Amniotic epithelial cell (primary cell): ENCODE measurements around the gene LANCL2.

Source experiments
- DNase-seq: peaks from one replicate; pipeline ENCODE4 v3.0.0-alpha.2; 2010; ENCODE audit warnings: low read depth

LANCL2 gene

DNA sequence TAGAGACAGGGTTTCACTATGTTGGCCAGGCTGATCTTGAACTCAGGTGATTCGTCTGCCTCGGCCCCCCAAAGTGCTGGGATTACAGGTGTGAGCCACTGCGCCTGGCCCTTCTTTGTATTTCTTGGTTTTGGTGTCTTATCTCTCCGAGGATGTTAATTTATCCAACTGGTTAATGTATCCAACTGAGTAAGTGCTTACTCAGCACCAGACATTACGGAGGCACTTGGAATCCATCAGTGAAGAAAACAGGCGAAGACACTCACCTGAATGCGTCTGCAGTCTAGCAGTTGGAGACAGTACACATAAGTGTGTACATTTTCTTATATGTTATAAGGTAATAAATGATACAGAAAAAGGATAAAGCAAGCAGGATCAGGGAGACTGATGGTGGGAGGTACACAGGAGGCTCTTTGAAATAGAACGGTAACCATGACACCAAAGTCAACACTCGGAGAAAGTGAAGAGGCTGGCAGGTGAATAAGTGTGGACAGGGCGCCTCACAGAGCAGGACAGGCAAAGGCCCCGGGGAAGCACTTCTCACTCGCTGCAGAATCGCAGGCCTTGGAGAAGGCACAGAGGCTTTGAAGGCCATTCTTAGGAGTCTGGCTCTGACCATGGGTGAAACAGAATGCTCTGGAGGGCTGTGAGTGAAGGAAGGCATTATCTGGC is 73.1 kb downstream of the LANCL2 start:
- no peak for DNase-seq

DNA sequence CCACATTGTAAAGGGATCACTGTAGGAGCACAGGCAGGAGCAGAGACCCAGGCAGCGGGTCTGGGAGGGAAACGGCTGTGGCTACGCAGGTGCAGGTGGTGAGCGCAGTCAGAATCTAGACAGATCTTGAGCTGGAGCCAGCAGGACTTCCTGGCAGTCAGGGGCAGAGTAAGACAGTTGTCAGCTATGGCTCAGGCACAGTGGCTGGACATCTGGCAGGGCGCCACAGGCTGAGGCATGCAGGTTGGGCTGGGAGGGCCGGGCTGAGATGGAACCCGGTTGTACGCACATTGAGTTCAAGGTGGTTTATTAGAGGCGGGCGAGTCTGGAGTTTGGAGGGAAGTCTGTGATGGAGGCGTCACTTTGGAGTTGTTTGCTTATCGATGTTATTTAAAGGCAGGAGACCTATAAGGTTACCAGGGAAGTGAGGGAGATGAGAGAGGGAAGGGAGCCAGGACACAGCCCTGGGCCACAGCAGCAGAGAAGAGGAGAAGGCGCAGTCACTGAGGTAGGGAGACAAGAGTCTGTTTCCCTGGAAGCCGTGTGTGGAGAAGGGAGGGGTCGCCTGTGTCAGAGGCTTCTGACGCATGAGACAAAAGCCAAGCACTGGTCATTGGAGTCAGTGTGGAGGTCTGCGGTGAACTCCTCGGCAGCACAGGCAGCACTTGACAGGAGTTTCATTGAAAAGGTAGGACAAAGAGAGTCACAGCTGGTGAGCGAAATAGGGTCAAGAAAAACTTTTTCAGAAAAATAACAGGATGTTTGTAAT is 73.8 kb downstream of the LANCL2 start:
- DNase-seq = no peak

DNA sequence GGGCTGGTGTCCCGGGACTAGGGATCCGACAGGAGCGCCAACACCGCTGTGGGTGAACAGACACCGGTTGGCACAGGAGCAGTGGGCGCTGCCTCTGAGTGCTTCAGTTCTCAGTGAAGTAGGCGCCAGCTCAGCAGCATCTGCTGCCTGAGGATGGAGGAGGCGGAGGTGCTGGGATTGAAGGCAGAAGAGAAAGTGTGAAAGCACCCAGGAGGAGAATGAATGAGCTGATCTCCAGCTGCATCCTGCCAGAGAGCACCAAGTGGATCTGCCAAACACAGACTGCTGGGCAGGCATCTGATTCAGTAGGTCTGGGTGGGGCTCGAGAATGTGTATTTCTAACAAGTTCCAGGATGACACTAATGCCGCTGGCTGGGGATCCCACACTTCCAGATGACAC is 74.5 kb downstream of the LANCL2 start:
- no peak for DNase-seq

DNA sequence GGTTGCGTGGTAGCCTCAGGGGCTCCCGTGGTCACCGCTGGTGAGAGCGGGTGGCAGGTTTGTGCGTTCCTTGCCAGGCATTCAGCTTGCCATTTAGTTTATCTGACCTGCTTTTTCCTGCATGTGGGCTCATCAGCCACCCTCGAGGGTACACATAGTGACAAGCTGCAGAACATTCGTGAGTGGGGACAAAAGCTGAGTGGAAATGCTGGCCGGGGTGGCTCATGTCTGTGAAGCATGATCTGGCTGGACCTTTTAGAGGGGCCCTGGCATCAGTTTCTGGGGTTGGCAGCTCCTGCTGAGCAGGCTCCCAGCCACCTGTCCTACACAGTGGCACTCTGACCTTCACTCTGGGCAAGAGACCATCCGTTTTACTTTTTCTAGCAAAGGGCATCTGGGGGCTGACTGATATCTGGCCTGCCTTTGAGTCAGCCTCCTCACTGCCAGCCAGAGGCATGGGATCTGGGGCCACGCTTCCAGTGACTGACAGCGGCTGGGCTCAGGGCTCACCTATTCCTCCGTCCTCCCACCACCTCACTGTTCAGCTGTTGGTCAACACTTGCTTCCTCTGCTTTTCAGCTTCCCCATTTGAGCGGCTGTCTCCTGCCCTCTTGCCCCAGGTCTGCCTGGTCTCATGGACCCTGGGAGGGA is 75.0 kb downstream of the LANCL2 start:
- DNase-seq = no peak

- DNase-seq = no peak
Measured at GRCh38 chr7:55441002-55441401, 75.9 kb downstream of the LANCL2 start.

DNA sequence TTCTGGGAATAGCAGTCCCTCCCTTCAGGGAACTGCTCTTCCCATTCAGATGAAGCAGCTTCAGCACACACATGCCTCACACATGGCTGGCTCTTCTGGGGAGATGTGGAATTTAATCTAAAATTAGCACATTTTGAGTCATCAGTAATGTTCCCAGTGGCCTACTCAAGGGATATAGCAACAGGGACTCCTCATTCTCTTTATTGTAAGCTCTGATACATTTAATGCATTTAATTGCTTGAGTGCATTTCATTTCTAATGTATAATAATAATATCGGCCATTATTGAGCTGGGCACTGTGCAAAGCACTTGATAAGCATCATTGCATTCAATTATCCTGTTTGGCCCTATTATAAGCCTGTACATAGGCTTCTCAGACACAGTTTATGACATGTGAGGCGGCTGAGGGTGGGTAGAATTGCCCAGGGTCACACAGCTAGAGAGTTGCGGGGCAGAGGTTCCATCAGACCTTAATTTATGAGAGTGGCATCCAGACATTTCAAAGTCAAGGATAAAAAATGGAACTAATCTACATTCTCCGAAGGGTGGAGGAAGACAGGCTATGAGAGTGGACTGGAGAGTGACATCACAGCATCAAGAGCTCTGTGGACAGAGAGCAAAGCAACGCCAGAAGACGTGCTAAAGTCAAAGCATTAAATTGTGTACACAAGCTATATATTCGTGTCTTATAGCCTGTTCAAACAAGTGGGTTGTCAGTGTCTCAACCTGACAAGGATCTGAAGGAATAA is 76.8 kb downstream of the LANCL2 start:
- DNase-seq = peak; percentile 53

- DNase-seq = no peak
Measured at GRCh38 chr7:55444786-55445185, 79.6 kb downstream of the LANCL2 start.

DNA sequence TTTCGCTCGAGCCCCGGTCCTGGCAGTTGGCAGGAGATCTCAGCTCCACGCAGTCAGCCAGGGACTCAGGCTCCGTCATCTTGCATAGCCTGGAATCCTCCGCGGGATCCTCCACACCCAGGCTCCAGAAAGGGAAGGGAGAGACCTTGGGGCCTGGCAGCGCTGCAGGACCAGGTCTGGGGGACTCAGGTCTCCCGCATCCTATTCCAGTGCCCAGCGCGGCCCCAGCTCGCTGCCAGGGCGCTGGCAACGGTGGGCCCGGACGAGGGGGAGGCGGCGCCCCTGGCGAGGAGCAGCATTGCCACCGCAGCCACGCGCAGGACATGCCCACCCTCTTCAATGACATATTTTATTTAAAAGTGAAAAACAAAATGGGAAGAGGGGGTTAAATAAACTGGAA is 83.4 kb downstream of the LANCL2 start:
- no peak for DNase-seq

GRCh38 chr7:55449205-55449991 is 84.3 kb downstream of the LANCL2 start:
- DNase-seq = no peak

DNA sequence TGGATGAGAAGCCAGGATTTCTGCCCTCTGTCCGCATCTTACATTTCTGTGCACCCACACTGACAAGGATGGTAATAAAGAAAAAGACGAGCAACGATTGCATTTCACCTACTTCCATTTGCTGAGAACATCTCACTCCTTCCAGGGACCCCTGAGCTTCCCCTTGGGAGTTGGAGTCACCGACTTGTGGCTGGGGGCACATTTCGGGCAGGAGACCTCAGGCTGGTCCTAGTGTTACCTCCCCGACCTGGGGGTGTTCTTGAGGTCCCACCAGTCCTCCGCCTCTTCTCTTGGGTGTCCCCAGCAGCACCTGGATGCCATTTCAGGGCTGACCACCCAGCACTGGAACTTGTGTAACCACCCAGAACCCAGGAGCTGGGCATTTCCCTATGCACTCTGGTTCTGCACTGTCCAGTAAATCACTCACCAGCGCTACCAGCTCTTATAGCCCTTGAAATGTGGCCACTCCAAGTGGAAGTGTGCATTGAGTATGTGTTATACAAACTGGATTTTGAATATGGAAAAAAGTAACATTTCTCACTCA is 84.9 kb downstream of the LANCL2 start:
- DNase-seq = no peak

GRCh38 chr7:55452971-55453370 is 87.8 kb downstream of the LANCL2 start:
- no peak for DNase-seq

- no peak for DNase-seq
Measured at GRCh38 chr7:55457801-55458200, 92.7 kb downstream of the LANCL2 start.

DNA sequence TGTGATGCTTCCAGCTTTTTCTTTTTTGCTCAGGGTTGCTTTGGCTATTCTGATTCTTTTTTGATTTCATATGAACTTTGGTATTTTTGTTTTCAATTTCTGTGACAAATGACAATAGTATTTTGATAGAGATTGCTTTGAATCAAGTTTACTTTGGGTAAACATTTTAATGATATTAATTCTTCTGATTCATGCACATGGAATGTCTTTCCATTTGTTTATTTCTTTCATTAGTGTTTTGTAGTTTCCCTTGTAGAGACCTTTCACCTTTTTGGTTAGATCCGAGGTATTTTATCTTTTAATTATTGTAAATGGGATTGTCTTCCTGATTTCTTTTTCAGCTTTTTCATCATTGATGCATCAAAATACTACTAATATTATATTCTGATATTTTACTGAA is 93.2 kb downstream of the LANCL2 start:
- DNase-seq = no peak

DNA sequence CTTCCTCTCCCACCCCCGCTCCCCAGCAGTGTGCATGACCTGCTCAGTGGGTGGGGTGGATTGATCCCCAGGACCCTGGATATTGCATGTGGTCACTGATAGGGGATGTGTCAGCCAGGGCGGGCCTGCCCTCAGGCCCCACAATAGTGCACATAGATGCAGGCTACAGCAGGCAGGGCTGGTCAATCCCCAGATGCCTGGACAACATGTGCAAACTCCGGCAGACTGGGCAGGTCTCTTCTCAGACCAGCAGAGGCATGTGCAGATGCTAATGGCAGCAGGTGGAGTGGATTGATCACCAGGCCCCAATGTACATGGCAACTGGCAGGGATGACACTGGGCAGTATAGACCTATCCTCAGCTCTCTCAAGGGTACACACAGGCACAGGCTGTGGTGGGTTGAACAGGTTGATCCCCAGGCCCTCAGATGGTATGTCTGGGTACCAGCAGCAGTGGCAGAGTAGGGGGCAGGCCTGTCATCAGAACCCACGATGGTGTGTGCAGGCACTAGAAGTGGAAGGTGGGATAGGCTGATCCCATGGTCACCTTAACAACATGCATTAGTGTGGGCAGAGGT is 98.6 kb downstream of the LANCL2 start:
- DNase-seq = no peak

GRCh38 chr7:55464422-55464821 is 99.3 kb downstream of the LANCL2 start:
- DNase-seq = no peak

- no peak for DNase-seq
Measured at GRCh38 chr7:55465691-55466090, 100.6 kb downstream of the LANCL2 start.

DNA sequence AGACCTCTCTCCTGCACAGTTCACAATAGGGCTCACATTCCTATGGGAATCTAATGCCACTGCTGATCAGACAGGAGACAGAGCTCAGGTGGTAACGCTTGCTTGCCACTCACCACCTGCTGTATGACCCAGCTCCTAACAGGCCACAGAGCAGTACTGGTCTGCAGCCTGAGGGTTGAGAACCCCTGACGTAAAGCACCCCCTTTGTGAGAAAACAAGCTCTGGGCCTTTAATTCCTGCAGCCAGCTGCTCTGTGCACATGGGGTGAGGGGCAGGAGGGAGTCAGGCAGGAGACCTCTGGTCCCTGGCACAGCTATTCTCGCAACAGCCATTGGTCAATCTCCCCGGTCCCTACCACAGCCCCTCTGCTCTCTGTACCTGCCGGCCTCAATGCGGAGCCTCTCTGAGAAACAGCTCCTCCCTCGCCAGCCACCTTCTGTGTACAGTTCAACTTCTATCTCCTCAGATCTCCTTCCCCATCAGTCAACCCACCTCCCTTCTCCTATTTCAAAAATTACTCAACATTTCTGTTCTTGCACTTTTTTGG is 102.0 kb downstream of the LANCL2 start:
- DNase-seq = no peak

DNA sequence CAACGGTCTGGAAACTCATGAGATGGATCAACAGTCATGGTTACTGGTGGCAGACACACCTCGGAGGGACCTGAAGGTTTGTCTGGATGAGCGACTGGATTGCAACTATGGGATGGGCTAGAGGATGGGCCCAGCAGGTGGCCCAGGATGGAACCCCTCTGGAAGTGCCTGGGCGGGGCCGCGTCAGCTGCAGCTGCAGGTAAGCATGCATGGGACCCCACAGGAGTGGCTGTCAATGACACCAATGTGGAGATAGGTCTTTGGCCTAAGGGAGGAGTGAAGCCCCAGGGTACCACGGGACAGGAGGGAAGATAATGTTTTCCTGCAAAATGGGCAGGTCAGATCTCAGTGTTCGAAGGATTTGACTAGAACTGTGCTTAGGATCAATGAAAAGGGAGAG is 103.4 kb downstream of the LANCL2 start:
- DNase-seq = no peak

DNA sequence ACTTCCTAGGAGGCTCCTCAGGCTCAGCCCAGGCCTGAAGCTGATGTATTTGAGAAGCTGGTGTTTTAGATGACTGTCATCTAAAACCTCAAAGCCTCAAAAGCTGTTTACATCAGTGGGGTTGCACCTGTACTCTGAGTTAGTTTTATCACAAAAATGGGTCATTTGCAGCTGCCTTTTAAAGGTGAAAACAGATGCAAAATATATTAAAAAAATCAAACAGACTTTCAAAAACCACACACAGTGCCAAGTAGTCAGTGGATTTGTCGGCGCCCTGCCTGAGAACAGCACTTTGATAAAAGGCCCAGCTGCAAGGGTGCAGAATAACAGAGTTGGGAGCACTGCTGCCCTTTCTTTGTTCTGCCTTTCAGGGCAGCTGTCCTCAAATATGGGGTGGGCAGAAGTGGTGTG is 104.1 kb downstream of the LANCL2 start:
- no peak for DNase-seq

DNA sequence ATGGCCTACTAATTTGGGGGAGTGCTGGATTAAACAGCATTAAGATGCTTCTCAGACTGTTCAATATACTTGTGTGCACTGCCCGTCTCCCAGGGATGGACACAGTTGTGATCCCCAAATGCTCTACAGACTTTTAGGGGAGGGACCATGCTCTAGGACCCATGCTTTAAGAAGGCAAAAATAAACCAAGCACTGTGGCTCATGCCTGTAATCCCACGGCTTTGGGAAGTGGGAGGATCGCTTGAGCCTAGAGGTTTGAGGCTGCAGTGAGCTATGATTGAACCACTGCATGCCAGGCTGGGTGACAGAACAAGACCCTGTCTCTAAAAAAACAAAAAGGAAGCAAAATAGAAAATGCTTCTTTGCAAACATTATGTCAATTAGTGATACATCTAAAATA is 104.6 kb downstream of the LANCL2 start:
- no peak for DNase-seq

GRCh38 chr7:55470261-55470660 is 105.1 kb downstream of the LANCL2 start:
- no peak for DNase-seq
